ENCODE data around the gene ATP10B. TPM values are rescaled to one million over a fixed set of nuclear protein-coding genes. Genes with fewer than 3 reads are reported as not detected.
"Not testable (repeated sequence)": the region's sequence is repeated elsewhere in the genome, so short reads cannot be mapped to it uniquely, and the experiment has no call there.

Gene ATP10B
- total and polyA plus RNA-seq, 12 donors, result 0.01 to 0.15 (median 0.04) TPM; not detected in 9

- H3K27ac ChIP-seq, result no peak overlapping the region
- intact Hi-C loops (cut with DNase I), result no loop called here
- no peaks in the 10 kb centered on the region for H3K36me3 ChIP-seq
- ATAC-seq, result no peak
- H3K9me3 ChIP-seq, result peaks cover 0 to 53% (median 7%) of the 10 kb centered on the region in 11 donors
- H3K4me3 ChIP-seq, result no peak overlapping the region
- H3K4me1 ChIP-seq, result no peaks in the 10 kb centered on the region
- WGBS, 2 donors, result 85 to 87% methylated on average over 3 of the region's 3 CpGs
- no peak for TF ChIP-seq CTCF (IDR thresholded peaks at IDR 0.05)
- DNase-seq, result no peak
- H3K27me3 ChIP-seq, result no peaks in the 10 kb centered on the region
Measured at GRCh38 chr5:160824301-160825001, 27.6 kb downstream of the ATP10B start.

- WGBS, 2 donors, result 90 to 93% methylated on average over 12 of the region's 12 CpGs
- H3K27ac ChIP-seq; H3K27me3 ChIP-seq; H3K4me3 ChIP-seq; intact Hi-C loops (cut with DNase I); DNase-seq; H3K4me1 ChIP-seq; ATAC-seq; H3K36me3 ChIP-seq: not testable (repeated sequence)
- H3K9me3 ChIP-seq, result peaks cover 0 to 51% (median 0%) of the 10 kb centered on the region in 11 donors
Measured at GRCh38 chr5:160812996-160813395, 39.0 kb downstream of the ATP10B start.

- Histone ChIP-seq H3K36me3 (no peaks in the 10 kb centered on the region), H3K4me1 (no peaks in the 10 kb centered on the region), H3K27ac (no peak overlapping the region), H3K27me3 (no peaks in the 10 kb centered on the region), H3K4me3 (no peak overlapping the region), H3K9me3 (peaks cover 0 to 6% (median 0%) of the 10 kb centered on the region in 11 donors)
- 76 to 77% methylated on average over 6 of the region's 6 CpGs for WGBS, 2 donors
- no peak for ATAC-seq
- no peak for TF ChIP-seq CTCF (IDR thresholded peaks at IDR 0.05)
- DNase-seq, result no peak
- intact Hi-C loops (cut with DNase I), result no loop called here
Measured at GRCh38 chr5:160805376-160805775, 46.6 kb downstream of the ATP10B start.

GRCh38 chr5:160802592-160802991 lies 49.4 kb downstream of the ATP10B start:
- Histone ChIP-seq H3K27me3 (no peaks in the 10 kb centered on the region), H3K9me3 (no peaks in the 10 kb centered on the region), H3K27ac (no peak overlapping the region), H3K36me3 (no peaks in the 10 kb centered on the region), H3K4me3 (no peak overlapping the region), H3K4me1 (no peaks in the 10 kb centered on the region)
- DNase-seq (no peak), ATAC-seq (no peak)
- WGBS, 2 donors, result 38 to 42% methylated on average over 2 of the region's 2 CpGs
- intact Hi-C loops (cut with DNase I), result no loop called here
- no peak for TF ChIP-seq CTCF (IDR thresholded peaks at IDR 0.05)
